GM21515 (cell line): ENCODE data around the gene PPP1R14D.

ENCODE experiments used
- ATAC-seq: cut with Tn5 transposase; IDR thresholded peaks from one replicate; pipeline ENCODE4 v1.9.1; 2021; ENCODE audit not compliant: unreplicated experiment

Gene PPP1R14D

GRCh38 chr15:40787991-40788390 is 40.5 kb downstream of the PPP1R14D start:
- no peak for ATAC-seq

GRCh38 chr15:40787344-40787841 is 41.1 kb downstream of the PPP1R14D start:
- no peak for ATAC-seq

GRCh38 chr15:40785814-40786213 is 42.7 kb downstream of the PPP1R14D start:
- ATAC-seq: no peak

- no peak for ATAC-seq
These were observed 43.3 kb downstream of the PPP1R14D start for GRCh38 chr15:40785164-40785563.

- ATAC-seq: no peak
These were observed 45.8 kb downstream of the PPP1R14D start for GRCh38 chr15:40782609-40783227.

GRCh38 chr15:40776537-40777141 is 51.9 kb downstream of the PPP1R14D start:
- ATAC-seq: no peak

- no peak for ATAC-seq
These were observed 52.6 kb downstream of the PPP1R14D start for GRCh38 chr15:40775740-40776536.

GRCh38 chr15:40775007-40775406 is 53.5 kb downstream of the PPP1R14D start:
- ATAC-seq: no peak

- no peak for ATAC-seq
These were observed 54.6 kb downstream of the PPP1R14D start for GRCh38 chr15:40773902-40774301.

GRCh38 chr15:40773496-40773895 is 55.0 kb downstream of the PPP1R14D start:
- no peak for ATAC-seq

- ATAC-seq: no peak
These were observed 56.5 kb downstream of the PPP1R14D start for GRCh38 chr15:40772014-40772413.

- ATAC-seq: no peak
These were observed 57.3 kb downstream of the PPP1R14D start for GRCh38 chr15:40771242-40771641.

GRCh38 chr15:40770147-40770721 is 58.3 kb downstream of the PPP1R14D start:
- ATAC-seq: no peak

- ATAC-seq: peak; percentile 35
These were observed 59.0 kb downstream of the PPP1R14D start, which contains the start of gene C15orf62 for GRCh38 chr15:40769274-40770146. Gene C15orf62 (plus strand): TSS chr15:40769980. CDS start chr15:40770496, 516 bp downstream.

- no peak for ATAC-seq
These were observed 59.8 kb downstream of the PPP1R14D start for GRCh38 chr15:40768521-40769273.

GRCh38 chr15:40767838-40768500 is 60.5 kb downstream of the PPP1R14D start:
- ATAC-seq: no peak

- no peak for ATAC-seq
These were observed 61.3 kb downstream of the PPP1R14D start for GRCh38 chr15:40766906-40767837.

- ATAC-seq: no peak
These were observed 62.2 kb downstream of the PPP1R14D start for GRCh38 chr15:40766194-40766815.
